GM10266 (cell line): ENCODE data around the gene KHDC4.
"Not testable (repeated sequence)": the region's sequence is repeated elsewhere in the genome, so short reads cannot be mapped to it uniquely, and the experiment has no call there.

Experiments used
- DNase-seq: peaks from one replicate; pipeline ENCODE4 v3.0.0; 2012; ENCODE audit errors: extremely low spot score
- CTCF ChIP-seq: IDR thresholded peaks from 2 replicates; pipeline ENCODE4 v1.5.1; 2012; ENCODE audit warnings: mild to moderate bottlenecking, low read depth; ENCODE audit not compliant: control insufficient read depth, insufficient read depth; ENCODE audit errors: missing control alignments

The KHDC4 gene

GRCh38 chr1:155938220-155938627, 4.0 kb upstream of the KHDC4 start:
- DNase-seq = peak; percentile 70
- TF ChIP-seq CTCF = peak; percentile 72

DNA sequence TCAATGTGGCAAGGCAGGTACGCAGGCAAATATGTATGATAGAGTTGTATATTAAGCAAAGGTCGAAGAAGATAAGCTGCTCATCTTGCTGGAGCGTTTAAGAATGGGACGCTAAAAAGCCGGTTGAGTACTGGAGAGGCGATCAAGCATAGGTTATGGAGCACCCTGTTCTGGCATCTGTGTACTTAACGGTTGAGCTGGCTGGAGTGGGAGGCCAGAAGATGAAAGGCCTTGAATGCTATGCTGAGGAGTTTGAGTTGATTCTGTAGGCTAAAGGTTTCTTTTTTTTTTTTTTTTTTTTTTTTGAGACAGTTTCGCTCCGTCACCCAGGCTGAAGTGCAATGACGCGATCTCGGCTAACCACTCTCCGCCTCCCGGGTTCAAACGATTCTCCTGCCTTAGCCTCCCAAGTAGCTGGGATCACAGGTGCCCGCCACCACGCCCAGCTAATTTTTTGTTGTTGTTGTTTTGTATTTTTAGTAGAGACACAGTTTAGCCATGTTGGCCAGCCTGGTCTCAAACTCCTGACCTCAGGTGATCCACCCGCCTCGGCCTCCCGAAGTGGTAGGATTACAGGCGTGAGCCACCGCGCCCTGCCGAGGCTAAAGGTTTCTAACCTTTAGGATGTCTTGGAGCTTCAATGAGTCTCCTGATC, 850 bp upstream of the KHDC4 start:
- TF ChIP-seq CTCF = no peak
- DNase-seq = no peak

DNA sequence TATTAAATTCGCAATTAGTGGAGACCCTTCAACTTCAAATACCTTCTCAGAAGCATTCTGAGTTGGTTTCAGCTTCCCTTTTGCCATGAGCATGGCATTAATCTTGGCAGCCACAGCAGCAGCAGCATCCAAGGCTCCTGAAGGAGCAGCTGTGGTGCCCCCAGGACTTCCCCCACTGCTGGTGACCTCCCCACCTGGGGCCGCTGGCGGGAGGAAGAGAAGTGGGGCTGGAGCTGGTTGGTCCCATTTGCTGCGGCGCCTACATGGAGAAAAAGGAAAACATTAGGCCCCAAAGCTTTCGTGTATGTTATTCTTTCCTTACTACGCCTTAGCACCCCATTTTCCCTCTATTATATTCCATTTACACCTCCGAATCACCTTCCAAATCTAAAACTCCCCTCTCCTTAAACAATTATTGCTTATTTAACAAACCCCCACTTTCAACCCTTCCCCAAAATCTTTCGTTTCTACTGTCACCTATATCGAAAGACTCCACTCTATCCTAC, 569 bp downstream of the KHDC4 start:
- no peak for TF ChIP-seq CTCF

GRCh38 chr1:155932487-155932886, 1.7 kb downstream of the KHDC4 start:
- no peak for TF ChIP-seq CTCF
- DNase-seq = no peak

More for the DNA sequence above, 569 bp downstream of the KHDC4 start:
- no peak for DNase-seq

GRCh38 chr1:155932081-155932480, 2.1 kb downstream of the KHDC4 start:
- no peak for DNase-seq
- TF ChIP-seq CTCF = no peak

- DNase-seq = no peak
- TF ChIP-seq CTCF = no peak
Measured at GRCh38 chr1:155931332-155932038, 2.7 kb downstream of the KHDC4 start.

DNA sequence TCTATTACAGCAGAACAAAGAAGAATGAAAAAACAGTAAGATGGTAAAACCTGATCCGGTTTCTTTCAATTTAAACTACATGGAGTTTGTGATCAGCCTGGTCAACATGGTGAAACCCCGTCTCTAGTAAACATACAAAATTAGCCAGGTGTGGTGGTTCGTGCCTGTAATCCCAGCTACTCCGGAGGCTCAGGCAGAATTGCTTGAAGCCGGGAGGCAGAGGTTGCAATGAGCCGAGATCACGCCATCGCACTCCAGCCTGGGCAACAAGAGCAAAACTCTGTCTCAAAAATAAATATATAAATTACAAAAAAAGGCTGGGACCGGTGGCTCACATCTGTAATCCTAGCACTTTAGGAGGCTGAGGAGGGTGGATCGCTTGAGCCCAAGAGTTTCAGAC, 3.5 kb downstream of the KHDC4 start:
- DNase-seq = not testable (repeated sequence)
